Mesenchymal stem cell (in vitro differentiated cells and primary cell): ENCODE measurements around the gene XPNPEP3.

ENCODE experiments used
- DNase-seq: peaks from one replicate; pipeline ENCODE4 v3.0.0-alpha.2; 2013
- H2AFZ ChIP-seq: one replicate; pipeline ENCODE4 v1.6.1; 2013; ENCODE audit warnings: low read depth, mild to moderate bottlenecking, control low read depth, inconsistent platforms, low read length, moderate library complexity
- H2AK5ac ChIP-seq: 2 replicates; pipeline ENCODE4 v1.6.1; 2013; ENCODE audit warnings: low read length, moderate library complexity, mild to moderate bottlenecking, inconsistent platforms; ENCODE audit not compliant: severe bottlenecking
- H2BK120ac ChIP-seq: one replicate; pipeline ENCODE4 v1.6.1; 2013; ENCODE audit warnings: low read depth, mild to moderate bottlenecking, inconsistent platforms, low read length, moderate library complexity
- H2BK12ac ChIP-seq, 2 experiments: one replicate each; pipeline ENCODE4 v1.6.1; 2013; ENCODE audit warnings: inconsistent platforms in 2 of 2, low read length in 2 of 2, mild to moderate bottlenecking in 2 of 2, moderate library complexity in 2 of 2, control low read depth in 1 of 2
- H2BK15ac ChIP-seq: one replicate; pipeline ENCODE4 v1.6.1; 2013; ENCODE audit warnings: mild to moderate bottlenecking, low read depth, inconsistent platforms; ENCODE audit not compliant: poor library complexity, severe bottlenecking
- H2BK5ac ChIP-seq: 2 replicates; pipeline ENCODE4 v1.6.1; 2013; ENCODE audit warnings: low read depth, mild to moderate bottlenecking, low read length, control low read depth, inconsistent platforms; ENCODE audit not compliant: poor library complexity, severe bottlenecking
- H3K14ac ChIP-seq, 2 experiments: one replicate each; pipeline ENCODE4 v1.6.1; 2013; ENCODE audit warnings: inconsistent platforms in 2 of 2, low read length in 2 of 2, control low read depth in 1 of 2, mild to moderate bottlenecking in 1 of 2, moderate library complexity in 1 of 2
- H3K18ac ChIP-seq, 2 experiments: one replicate each; pipeline ENCODE4 v1.6.1; 2013; ENCODE audit warnings: inconsistent platforms in 2 of 2, low read length in 2 of 2, control low read depth in 1 of 2, low read depth in 1 of 2, mild to moderate bottlenecking in 1 of 2
- H3K23ac ChIP-seq, 2 experiments: one replicate each; pipeline ENCODE4 v1.6.1; 2013; ENCODE audit warnings: inconsistent platforms in 2 of 2, low read length in 2 of 2, mild to moderate bottlenecking in 2 of 2, moderate library complexity in 2 of 2, control low read depth in 1 of 2
- H3K27ac ChIP-seq: 2 replicates; pipeline ENCODE4 v1.5.1; 2013; ENCODE audit warnings: mild to moderate bottlenecking, moderate library complexity, low read length, control low read depth, inconsistent platforms; ENCODE audit not compliant: poor library complexity, severe bottlenecking
- H3K27me3 ChIP-seq, 2 experiments: 2 replicates each; pipeline versions ENCODE4 v1.6.1 to v1.7.0; 2013; ENCODE audit warnings: low read length in 2 of 2, mild to moderate bottlenecking in 2 of 2, moderate library complexity in 2 of 2, control low read depth in 1 of 2, inconsistent platforms in 1 of 2; ENCODE audit not compliant: control insufficient read depth in 1 of 2, insufficient read depth in 1 of 2
- H3K36me3 ChIP-seq, 2 experiments: 2 replicates each; pipeline versions ENCODE4 v1.6.1 to v1.7.0; 2013; ENCODE audit warnings: low read length in 2 of 2, control low read depth in 1 of 2, inconsistent platforms in 1 of 2, low read depth in 1 of 2, mild to moderate bottlenecking in 1 of 2; ENCODE audit not compliant: insufficient read depth in 2 of 2, control insufficient read depth in 1 of 2
- H3K4ac ChIP-seq, 2 experiments: one replicate each; pipeline ENCODE4 v1.6.1; 2013; ENCODE audit warnings: inconsistent platforms in 2 of 2, low read length in 2 of 2, mild to moderate bottlenecking in 2 of 2, moderate library complexity in 2 of 2, control low read depth in 1 of 2, low read depth in 1 of 2
- H3K4me1 ChIP-seq: 2 replicates; pipeline ENCODE4 v1.6.1; 2013; ENCODE audit warnings: low read depth, low read length, control low read depth; ENCODE audit not compliant: control insufficient read depth, insufficient read depth
- H3K4me2 ChIP-seq: 2 replicates; pipeline ENCODE4 v1.6.1; 2013; ENCODE audit warnings: low read length, mild to moderate bottlenecking, inconsistent platforms; ENCODE audit not compliant: poor library complexity, severe bottlenecking
- H3K4me3 ChIP-seq, 2 experiments: 2 replicates each; pipeline versions ENCODE4 v1.5.1 to v1.7.0; 2013; ENCODE audit warnings: low read length in 2 of 2, mild to moderate bottlenecking in 2 of 2, control low read depth in 1 of 2, low read depth in 1 of 2; ENCODE audit not compliant: insufficient read depth in 1 of 2
- H3K79me1 ChIP-seq: replicated peaks from 2 replicates; pipeline ENCODE4 v1.6.1; 2013; ENCODE audit warnings: mild to moderate bottlenecking, control low read depth, low read length, inconsistent platforms; ENCODE audit not compliant: poor library complexity, severe bottlenecking
- H3K9ac ChIP-seq: 2 replicates; pipeline ENCODE4 v1.7.0; 2013; ENCODE audit warnings: mild to moderate bottlenecking, low read length, moderate library complexity
- H3K9me3 ChIP-seq: 2 replicates; pipeline ENCODE4 v1.7.0; 2013; ENCODE audit warnings: mild to moderate bottlenecking, low read length; ENCODE audit not compliant: control insufficient read depth
- H4K8ac ChIP-seq: one replicate; pipeline ENCODE4 v1.6.1; 2013; ENCODE audit warnings: inconsistent platforms, mild to moderate bottlenecking, low read length, moderate library complexity
- H4K91ac ChIP-seq: one replicate; pipeline ENCODE4 v1.6.1; 2013; ENCODE audit warnings: mild to moderate bottlenecking, low read length, inconsistent platforms
- WGBS: methylation state at CpG from one replicate; pipeline ENCODE4 v1.1.7; 2013; ENCODE audit warnings: mixed read lengths; 5-methylcytosine and 5-hydroxymethylcytosine counted together

XPNPEP3 gene

DNA sequence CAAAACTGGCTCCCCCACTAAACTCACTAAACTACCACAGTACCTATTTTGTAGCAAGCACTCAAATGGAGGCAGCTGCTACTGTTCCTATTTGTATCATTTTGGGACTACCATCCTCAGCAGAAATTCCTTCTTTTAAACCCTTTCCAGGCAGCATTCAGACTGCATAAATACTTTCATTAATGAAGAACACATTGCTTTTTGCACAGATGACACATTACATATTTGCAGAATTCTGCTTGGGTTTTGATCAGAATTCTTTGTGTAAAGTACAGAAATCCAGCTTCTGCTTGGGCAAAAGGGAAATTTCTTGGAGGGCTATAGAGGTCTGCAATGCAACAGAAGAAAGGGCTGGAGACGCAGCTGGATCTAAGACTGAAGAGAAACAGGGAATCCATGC, 118.4 kb downstream of the XPNPEP3 start:
- H3K4me3 ChIP-seq: no peak overlapping the region
- H3K23ac ChIP-seq: no peak overlapping the region
- H3K79me1 ChIP-seq: peaks cover 9% of the 10 kb centered on the region
- H3K27me3 ChIP-seq: no peaks in the 10 kb centered on the region
- DNase-seq: no peak
- H3K14ac ChIP-seq: no peak overlapping the region
- no peaks in the 10 kb centered on the region for H3K9me3 ChIP-seq
- no peak overlapping the region for H2AFZ ChIP-seq
- H3K9ac ChIP-seq: peak overlapping the region; percentile 44
- H3K4me1 ChIP-seq: no peaks in the 10 kb centered on the region
- no peak overlapping the region for H2BK5ac ChIP-seq
- 100% methylated on average over 1 of the region's 1 CpG for WGBS
- no peak overlapping the region for H3K4ac ChIP-seq
- peaks cover 12 to 28% of the 10 kb centered on the region in 2 experiments for H3K36me3 ChIP-seq
- H4K91ac ChIP-seq: no peak overlapping the region
- no peak overlapping the region for H2AK5ac ChIP-seq
- H3K4me2 ChIP-seq: no peak overlapping the region
- H2BK120ac ChIP-seq: no peak overlapping the region
- no peak overlapping the region for H2BK15ac ChIP-seq
- H2BK12ac ChIP-seq: no peak overlapping the region
- no peak overlapping the region for H3K27ac ChIP-seq
- H3K18ac ChIP-seq: no peak overlapping the region
- H4K8ac ChIP-seq: no peak overlapping the region

DNA sequence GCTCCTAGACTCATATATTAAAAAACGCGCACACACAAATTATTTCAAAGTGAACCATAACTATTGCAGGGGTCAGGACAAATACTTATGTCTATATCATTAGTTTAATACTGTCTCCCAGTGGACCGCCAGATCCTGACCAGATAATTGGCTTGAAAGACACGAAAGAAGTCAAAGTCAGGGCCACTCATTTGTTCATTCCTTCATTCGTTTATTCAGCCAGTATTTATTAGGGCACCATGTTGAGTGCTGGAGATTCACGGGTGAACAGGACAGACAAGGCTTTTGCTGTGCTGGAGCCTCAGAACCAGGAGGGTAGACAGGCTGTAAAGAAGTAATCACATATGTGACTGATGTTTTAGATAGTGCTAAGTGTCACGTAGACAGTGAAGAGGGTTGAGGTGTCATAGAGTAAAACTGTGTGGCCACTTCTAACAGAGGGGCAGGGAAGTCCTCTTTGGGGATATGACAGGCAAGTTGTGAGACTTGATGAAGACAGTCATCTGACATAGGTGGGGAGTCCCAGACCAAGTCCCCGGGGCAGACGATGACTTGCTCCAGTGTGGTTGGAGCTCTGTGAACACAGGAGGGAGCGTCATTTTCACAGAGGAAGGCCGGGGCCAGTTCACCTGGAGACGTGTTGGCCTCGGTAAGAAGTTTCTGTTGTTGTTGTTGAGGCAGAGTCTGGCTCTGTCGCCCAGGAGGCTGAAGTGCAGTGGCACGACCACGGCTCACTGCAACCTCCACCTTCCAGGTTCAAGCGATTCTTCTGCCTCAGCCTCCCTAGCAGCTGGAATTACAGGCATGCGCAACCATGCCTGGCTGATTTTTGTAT, 120.1 kb downstream of the XPNPEP3 start:
- no peak overlapping the region for H2AFZ ChIP-seq
- no peak overlapping the region for H3K4ac ChIP-seq
- no peak overlapping the region for H2BK12ac ChIP-seq
- no peak overlapping the region for H4K8ac ChIP-seq
- no peak overlapping the region for H3K9ac ChIP-seq
- no peak overlapping the region for H2BK120ac ChIP-seq
- H2BK5ac ChIP-seq: no peak overlapping the region
- H3K18ac ChIP-seq: no peak overlapping the region
- H3K4me1 ChIP-seq: no peaks in the 10 kb centered on the region
- peaks cover 3% of the 10 kb centered on the region for H3K79me1 ChIP-seq
- no peak overlapping the region for H2BK15ac ChIP-seq
- DNase-seq: no peak
- H3K4me2 ChIP-seq: no peak overlapping the region
- peaks cover 9 to 14% of the 10 kb centered on the region in 2 experiments for H3K36me3 ChIP-seq
- H2AK5ac ChIP-seq: no peak overlapping the region
- no peak overlapping the region for H3K27ac ChIP-seq
- no peak overlapping the region for H4K91ac ChIP-seq
- no peak overlapping the region for H3K23ac ChIP-seq
- H3K4me3 ChIP-seq: no peak overlapping the region
- no peak overlapping the region for H3K14ac ChIP-seq
- H3K27me3 ChIP-seq: no peaks in the 10 kb centered on the region
- H3K9me3 ChIP-seq: no peaks in the 10 kb centered on the region
- 95% methylated on average over 18 of the region's 18 CpGs for WGBS

DNA sequence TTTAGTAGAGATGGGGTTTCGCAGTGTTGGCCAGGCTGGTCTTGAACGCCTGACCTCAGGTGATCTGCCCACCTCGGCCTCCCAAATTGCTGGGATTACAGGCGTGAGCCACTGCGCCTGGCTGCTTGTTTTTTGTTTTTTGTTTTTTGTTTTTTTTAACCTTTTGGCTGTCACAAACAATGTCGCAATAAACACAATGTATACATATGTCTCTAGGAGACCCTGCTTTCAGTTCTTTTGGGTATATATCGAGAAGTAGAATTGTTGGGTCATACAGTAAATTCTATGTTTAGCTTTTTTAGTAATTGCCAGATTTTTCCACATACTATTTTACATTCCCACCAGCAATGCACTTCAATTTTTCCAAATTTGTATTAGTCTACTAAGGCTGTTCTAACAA, 122.2 kb downstream of the XPNPEP3 start:
- H3K4me1 ChIP-seq: no peaks in the 10 kb centered on the region
- H3K4me2 ChIP-seq: no peak overlapping the region
- no peak overlapping the region for H4K8ac ChIP-seq
- no peaks in the 10 kb centered on the region for H3K79me1 ChIP-seq
- no peak overlapping the region for H3K27ac ChIP-seq
- no peak overlapping the region for H2BK120ac ChIP-seq
- no peak overlapping the region for H2BK12ac ChIP-seq
- no peak overlapping the region for H2AFZ ChIP-seq
- H3K9ac ChIP-seq: no peak overlapping the region
- H3K18ac ChIP-seq: no peak overlapping the region
- no peak overlapping the region for H3K4me3 ChIP-seq
- H2BK5ac ChIP-seq: no peak overlapping the region
- H3K14ac ChIP-seq: no peak overlapping the region
- 91% methylated on average over 3 of the region's 7 CpGs for WGBS
- DNase-seq: no peak
- no peaks in the 10 kb centered on the region for H3K27me3 ChIP-seq
- H3K23ac ChIP-seq: no peak overlapping the region
- no peak overlapping the region for H3K4ac ChIP-seq
- no peak overlapping the region for H2BK15ac ChIP-seq
- H3K9me3 ChIP-seq: no peaks in the 10 kb centered on the region
- H3K36me3 ChIP-seq: no peaks in the 10 kb centered on the region
- no peak overlapping the region for H2AK5ac ChIP-seq
- H4K91ac ChIP-seq: no peak overlapping the region

DNA sequence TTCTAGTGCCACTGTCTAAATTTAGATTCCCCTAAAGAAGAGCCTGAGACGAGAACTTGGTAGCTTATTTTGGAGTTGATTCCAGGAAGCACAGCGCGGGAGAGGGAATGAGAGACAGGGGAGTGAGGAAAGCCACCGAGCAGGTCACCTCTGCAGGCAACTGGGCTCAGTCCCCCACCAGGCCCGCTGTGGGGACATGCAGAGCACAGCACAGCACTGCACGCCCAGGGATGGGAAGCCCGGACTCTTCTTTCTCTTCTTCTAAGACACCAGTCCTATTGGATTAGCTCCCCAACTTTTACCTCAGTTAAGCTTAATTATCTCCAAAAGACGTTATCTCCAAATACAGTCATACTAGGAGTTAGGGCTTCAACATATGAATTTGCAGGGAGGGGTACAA, 122.9 kb downstream of the XPNPEP3 start:
- Histone ChIP-seq H3K9me3 (no peaks in the 10 kb centered on the region), H3K4me1 (no peaks in the 10 kb centered on the region), H2AK5ac (no peak overlapping the region), H3K4me2 (no peak overlapping the region), H3K9ac (no peak overlapping the region), H4K91ac (no peak overlapping the region), H2BK12ac (no peak overlapping the region), H3K27ac (no peak overlapping the region), H3K36me3 (no peaks in the 10 kb centered on the region), H3K18ac (no peak overlapping the region), H3K4me3 (no peak overlapping the region), H3K23ac (no peak overlapping the region), H3K79me1 (no peaks in the 10 kb centered on the region), H4K8ac (no peak overlapping the region), H2BK15ac (no peak overlapping the region), H2AFZ (no peak overlapping the region), H2BK5ac (no peak overlapping the region), H3K4ac (no peak overlapping the region), H3K27me3 (no peaks in the 10 kb centered on the region), H2BK120ac (no peak overlapping the region), H3K14ac (no peak overlapping the region)
- 100% methylated on average over 5 of the region's 8 CpGs for WGBS
- DNase-seq: no peak
